Measurements from ENCODE around the gene CFAP97D1.

Gene CFAP97D1

DNA sequence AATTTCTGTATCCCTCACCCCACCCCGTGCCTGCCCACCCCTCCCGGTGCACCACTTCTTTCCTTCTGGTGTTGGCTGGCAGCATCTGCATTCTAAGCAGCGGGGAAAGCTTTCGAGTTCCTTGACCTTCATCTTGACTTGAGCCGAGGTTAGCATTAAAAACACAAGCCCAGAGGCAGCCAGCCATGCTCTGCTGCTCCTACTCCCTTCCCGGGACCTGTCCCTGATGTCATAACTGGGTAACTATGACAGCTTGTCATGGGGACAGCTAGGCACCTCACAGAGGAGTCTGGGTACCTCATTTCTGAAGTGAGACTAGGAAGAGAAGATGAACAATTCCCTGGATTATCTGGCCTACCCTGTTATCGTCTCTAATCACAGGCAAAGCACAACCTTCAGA lies at the start of gene CFAP97D1:
Gene CFAP97D1 (plus strand): TSS at position 301 of the 400 bp plus-strand sequence. CDS start 28 bp downstream, at position 329.
- TF ChIP-seq, protein P1, sequence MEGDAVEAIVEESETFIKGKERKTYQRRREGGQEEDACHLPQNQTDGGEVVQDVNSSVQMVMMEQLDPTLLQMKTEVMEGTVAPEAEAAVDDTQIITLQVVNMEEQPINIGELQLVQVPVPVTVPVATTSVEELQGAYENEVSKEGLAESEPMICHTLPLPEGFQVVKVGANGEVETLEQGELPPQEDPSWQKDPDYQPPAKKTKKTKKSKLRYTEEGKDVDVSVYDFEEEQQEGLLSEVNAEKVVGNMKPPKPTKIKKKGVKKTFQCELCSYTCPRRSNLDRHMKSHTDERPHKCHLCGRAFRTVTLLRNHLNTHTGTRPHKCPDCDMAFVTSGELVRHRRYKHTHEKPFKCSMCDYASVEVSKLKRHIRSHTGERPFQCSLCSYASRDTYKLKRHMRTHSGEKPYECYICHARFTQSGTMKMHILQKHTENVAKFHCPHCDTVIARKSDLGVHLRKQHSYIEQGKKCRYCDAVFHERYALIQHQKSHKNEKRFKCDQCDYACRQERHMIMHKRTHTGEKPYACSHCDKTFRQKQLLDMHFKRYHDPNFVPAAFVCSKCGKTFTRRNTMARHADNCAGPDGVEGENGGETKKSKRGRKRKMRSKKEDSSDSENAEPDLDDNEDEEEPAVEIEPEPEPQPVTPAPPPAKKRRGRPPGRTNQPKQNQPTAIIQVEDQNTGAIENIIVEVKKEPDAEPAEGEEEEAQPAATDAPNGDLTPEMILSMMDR (IDR thresholded peaks at IDR 0.05; ENCODE audit: insufficient read depth, missing control alignments): no peak
- FAIRE-seq (no peak), DNase-seq (ENCODE audit: insufficient read length, low spot score) (no peak)

DNA sequence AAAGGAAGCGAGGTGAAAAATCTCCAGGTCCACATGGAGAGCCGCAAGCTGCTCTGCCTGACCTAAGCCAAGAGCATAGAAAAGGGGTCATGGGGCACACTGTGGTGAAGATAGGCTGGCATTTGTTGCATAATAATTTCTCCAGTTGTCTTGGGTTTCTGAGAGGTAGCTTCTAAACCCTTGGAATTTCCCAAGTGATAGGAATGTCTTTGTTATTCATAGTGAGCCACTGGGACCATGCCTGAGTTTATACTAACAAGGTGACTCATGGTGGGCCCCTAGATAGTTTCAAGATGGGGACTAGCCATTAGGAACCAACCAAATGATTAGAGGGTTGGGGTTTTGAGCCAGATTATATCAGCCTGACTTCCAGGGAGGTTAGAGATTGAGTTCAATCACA lies 47.3 kb upstream of the CFAP97D1 start:
- FAIRE-seq: no peak
- DNase-seq (ENCODE audit: insufficient read length, low spot score): no peak
- TF ChIP-seq, protein P1 (IDR thresholded peaks at IDR 0.05; ENCODE audit: insufficient read depth, missing control alignments): no peak

DNA sequence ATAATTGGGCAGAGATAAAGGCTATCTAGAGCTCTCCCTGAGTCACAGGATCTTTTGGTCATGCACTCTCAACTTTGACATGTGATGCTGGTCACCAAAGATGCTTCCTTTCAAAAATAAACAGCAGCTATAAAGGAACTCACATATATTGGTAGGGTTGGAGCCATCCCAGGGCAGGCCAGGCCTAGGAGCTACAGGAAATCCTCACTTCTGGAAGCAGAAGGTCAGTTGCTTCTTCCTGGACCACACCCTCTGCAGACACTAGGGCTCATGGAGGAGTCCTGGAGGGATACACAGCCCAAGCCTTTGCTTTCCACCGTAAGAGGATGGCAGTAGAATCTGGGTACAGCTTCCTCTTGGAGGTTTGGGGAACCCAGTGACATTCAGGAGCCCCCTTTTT lies 46.3 kb upstream of the CFAP97D1 start:
- no peak for FAIRE-seq
- TF ChIP-seq, protein P1 (IDR thresholded peaks at IDR 0.05; ENCODE audit: insufficient read depth, missing control alignments): no peak
- DNase-seq (ENCODE audit: insufficient read length, low spot score): no peak

DNA sequence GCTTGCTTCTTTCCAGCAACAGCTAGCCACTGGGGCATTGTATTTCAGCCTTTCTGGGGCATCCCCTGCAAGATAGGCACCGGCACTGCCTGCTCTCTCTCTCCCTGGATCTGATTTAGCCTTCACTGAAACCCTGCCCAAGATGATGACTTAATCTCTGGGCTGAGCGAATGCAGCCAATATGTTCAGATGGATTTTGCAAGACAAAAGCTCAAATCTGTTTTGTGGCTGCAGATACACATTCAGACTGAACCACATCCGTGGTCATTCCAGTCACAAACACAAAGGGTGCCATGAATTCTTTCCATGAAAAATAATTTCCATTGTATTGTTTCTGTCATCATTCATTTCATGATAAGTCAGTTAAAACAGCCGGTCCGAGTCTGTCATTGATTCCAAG lies 45.9 kb upstream of the CFAP97D1 start:
- FAIRE-seq: no peak
- TF ChIP-seq, protein P1 (IDR thresholded peaks at IDR 0.05; ENCODE audit: insufficient read depth, missing control alignments): no peak
- no peak for DNase-seq (ENCODE audit: insufficient read length, low spot score)

DNA sequence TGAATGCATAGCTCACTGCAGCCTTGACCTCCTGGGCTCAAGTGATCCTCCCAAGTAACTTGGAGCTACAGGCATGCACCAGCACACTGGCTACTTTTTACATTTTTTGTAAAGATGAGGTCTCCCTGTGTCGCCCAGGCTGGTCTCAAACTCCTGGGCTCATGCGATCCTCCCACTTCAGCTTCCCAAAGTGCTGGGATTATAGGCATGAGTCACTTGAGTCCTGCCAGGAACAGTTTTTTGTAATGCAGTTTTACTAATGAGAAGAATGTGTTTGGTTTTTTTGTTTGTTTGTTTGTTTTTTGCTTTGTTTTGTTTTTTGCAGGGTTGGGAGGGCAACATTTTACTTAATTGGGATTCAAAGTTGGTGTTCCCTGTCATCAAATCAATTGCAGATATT lies 43.8 kb upstream of the CFAP97D1 start:
- DNase-seq (ENCODE audit: insufficient read length, low spot score) (no peak), FAIRE-seq (no peak)
- TF ChIP-seq, protein P1 (IDR thresholded peaks at IDR 0.05; ENCODE audit: insufficient read depth, missing control alignments): no peak

DNA sequence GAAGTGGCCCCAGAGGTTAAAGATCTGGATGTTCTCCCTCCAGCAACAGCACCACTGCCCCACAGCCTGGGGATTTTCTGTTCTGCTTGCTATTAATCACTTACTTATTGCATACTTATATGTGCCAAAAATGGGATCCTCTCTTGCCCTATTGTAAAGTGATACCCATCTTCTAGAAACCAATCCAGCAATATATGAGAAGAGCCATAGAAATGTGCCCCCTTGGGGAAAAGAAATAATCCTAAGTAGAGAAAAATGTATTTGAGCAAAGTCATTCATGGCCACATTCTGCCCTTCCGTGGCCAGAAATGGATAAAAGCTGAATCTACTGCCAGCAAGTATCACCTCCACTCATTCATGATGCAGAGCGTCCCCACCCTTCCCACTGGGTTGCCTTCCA lies 42.5 kb upstream of the CFAP97D1 start:
- TF ChIP-seq, protein P1 (IDR thresholded peaks at IDR 0.05; ENCODE audit: insufficient read depth, missing control alignments): no peak
- FAIRE-seq (no peak), DNase-seq (ENCODE audit: insufficient read length, low spot score) (no peak)

DNA sequence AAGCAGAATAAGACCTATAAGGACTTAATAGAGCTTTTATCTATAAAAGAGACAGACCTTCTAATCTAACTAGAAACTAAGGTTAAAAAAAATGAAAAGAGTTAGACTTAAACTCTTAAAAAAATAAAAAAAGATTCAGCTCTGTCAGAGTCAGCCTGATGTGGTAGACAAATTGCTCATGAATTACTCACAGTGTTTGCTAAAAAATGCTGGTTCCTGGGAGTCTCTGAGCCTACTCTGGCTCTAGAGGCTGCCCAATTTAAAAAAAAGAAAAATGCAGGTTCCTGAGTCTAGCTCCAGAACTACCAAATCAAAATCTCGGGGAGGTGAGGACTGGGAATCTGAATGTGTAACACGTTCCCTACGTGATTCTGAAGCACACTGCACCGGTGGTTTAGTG lies 39.7 kb upstream of the CFAP97D1 start:
- no peak for FAIRE-seq

More for the DNA sequence above, 39.7 kb upstream of the CFAP97D1 start:
- DNase-seq (ENCODE audit: insufficient read length, low spot score): no peak
- TF ChIP-seq, protein P1 (IDR thresholded peaks at IDR 0.05; ENCODE audit: insufficient read depth, missing control alignments): no peak

All from D721Med (cell line).